HG03565 (cell line): ENCODE measurements around the gene EXOC1.

Experiments used
- ATAC-seq: cut with Tn5 transposase; IDR thresholded peaks from one replicate; pipeline ENCODE4 v1.9.1; 2021; ENCODE audit warnings: mild to moderate bottlenecking, moderate library complexity; ENCODE audit not compliant: unreplicated experiment

Gene EXOC1

GRCh38 chr4:55948726-55949481 lies 95.5 kb downstream of the EXOC1 start, which contains the start of gene CEP135:
Gene CEP135 (plus strand): TSS chr4:55948945. CDS start chr4:55952131, 3,186 bp downstream.
- peak; percentile 75 for ATAC-seq

- ATAC-seq, result no peak
Observed at GRCh38 chr4:55949482-55949802, 96.0 kb downstream of the EXOC1 start.

GRCh38 chr4:55951191-55951922 lies 97.9 kb downstream of the EXOC1 start:
- ATAC-seq, result no peak
